Measurements from ENCODE around the gene PLPP4. TPM values are rescaled to one million over a fixed set of nuclear protein-coding genes. Genes with fewer than 3 reads are reported as not detected.

Gene PLPP4
- total and polyA plus RNA-seq, 2 donors (not counting 3 experiments of a cell fraction or from before 2014, with no cell fraction given): 15.5 to 36.4 TPM

GRCh38 chr10:120538091-120538490 lies 81.1 kb downstream of the PLPP4 start:
- no peaks in the 10 kb centered on the region for H3K79me2 ChIP-seq (ENCODE audit: control insufficient read depth, insufficient read depth, low read length)
- no peak overlapping the region for H3K9ac ChIP-seq (replicated peaks; ENCODE audit: extremely low read depth, insufficient read depth, low read length)
- ChIA-PET CTCF (no interaction called here), POLR2A (no interaction called here)
- H3K9me1 ChIP-seq (replicated peaks; ENCODE audit: control insufficient read depth, extremely low read depth, insufficient read depth, low read length): no peaks in the 10 kb centered on the region
- H3K27me3 ChIP-seq (ENCODE audit: control insufficient read depth in 2 of 2, insufficient read depth in 2 of 2, low read length in 2 of 2): no peaks in the 10 kb centered on the region
- DNase-seq (ENCODE audit: low read depth, low spot score): no peak
- no peak overlapping the region for H3K27ac ChIP-seq (ENCODE audit: insufficient read depth, low read depth, low read length)
- FAIRE-seq: no peak
- intact Hi-C loops (cut with micrococcal nuclease): no loop called here
- TF ChIP-seq JUN (IDR thresholded peaks at IDR 0.05; ENCODE audit: borderline replicate concordance, insufficient read depth, insufficient read length, low read depth) (no peak), CTCF (IDR thresholded peaks at IDR 0.05; ENCODE audit: extremely low read depth in 1 of 2, insufficient read depth in 1 of 2, low read depth in 1 of 2, low read length in 2 of 2) (no peak), FOS (IDR thresholded peaks at IDR 0.05; ENCODE audit: borderline replicate concordance, insufficient read depth, low read length) (no peak), MYC (IDR thresholded peaks at IDR 0.05; ENCODE audit: low read depth, low read length) (no peak), POLR2A (IDR thresholded peaks at IDR 0.05; ENCODE audit: low read depth, low read length) (no peak), MAX (IDR thresholded peaks at IDR 0.05; ENCODE audit: insufficient read depth, insufficient read length) (no peak), EZH2 (IDR thresholded peaks at IDR 0.05; ENCODE audit: borderline replicate concordance, low read depth, low read length, severe bottlenecking) (no peak), POLR2AphosphoS5 (IDR thresholded peaks at IDR 0.05; ENCODE audit: insufficient read depth, low read depth, low read length) (no peak), GATA2 (IDR thresholded peaks at IDR 0.05; ENCODE audit: insufficient read depth, insufficient read length, low read depth, low read length) (no peak)
- H3K9me3 ChIP-seq (replicated peaks; ENCODE audit: control insufficient read depth, insufficient read depth, low read length): no peaks in the 10 kb centered on the region
- dilution Hi-C loops (cut with MboI; ENCODE audit: extremely low pct_ligation_motif_present, low sequenced_read_pairs): no loop called here
- BruUV-seq (replicated peaks): no TSS peak
- no peak overlapping the region for H3K4me3 ChIP-seq (replicated peaks in 1 of 3; ENCODE audit: insufficient read depth in 1 of 3, low read depth in 1 of 3, low read length in 3 of 3)
- no peak overlapping the region for H2AFZ ChIP-seq (ENCODE audit: low read depth, low read length)
- H3K4me2 ChIP-seq (ENCODE audit: insufficient read depth, low read length): no peak overlapping the region
- peaks cover 5% of the 10 kb centered on the region for H3K4me1 ChIP-seq (ENCODE audit: control insufficient read depth, extremely low read depth, insufficient read depth, low read length)
- H4K20me1 ChIP-seq (replicated peaks; ENCODE audit: control insufficient read depth, extremely low read depth, insufficient read depth, low read length): no peaks in the 10 kb centered on the region
- no peaks in the 10 kb centered on the region for H3K36me3 ChIP-seq (ENCODE audit: control insufficient read depth in 2 of 2, extremely low read depth in 1 of 2, insufficient read depth in 2 of 2, low read length in 2 of 2)
